Daoy (cell line): ENCODE results near the gene ABCB4. TPM values are rescaled to one million over a fixed set of nuclear protein-coding genes. Genes with fewer than 3 reads are reported as not detected.
A peak's percentile ranks its signal among the peaks of the same experiment; 100 is the strongest.

Source experiments
- DNase-seq: peaks from one replicate; pipeline ENCODE4 v3.0.0-alpha.2; 2015; ENCODE audit warnings: low read depth
- total RNA-seq: library from RNA; depleted of rRNA; stranded (reverse); fragments of >200 nt; shearing (Covaris generic); gene quantifications from 2 replicates; pipeline ENCODE4 v1.2.3, GENCODE V29; 2014

The ABCB4 gene
- total RNA-seq, 1 experiment from 2014 or later, result 1.5 TPM

- DNase-seq, result no peak
Measured at GRCh38 chr7:87424075-87424474, 51.4 kb downstream of the ABCB4 start.

GRCh38 chr7:87420173-87420572 lies 55.3 kb downstream of the ABCB4 start:
- no peak for DNase-seq

DNA sequence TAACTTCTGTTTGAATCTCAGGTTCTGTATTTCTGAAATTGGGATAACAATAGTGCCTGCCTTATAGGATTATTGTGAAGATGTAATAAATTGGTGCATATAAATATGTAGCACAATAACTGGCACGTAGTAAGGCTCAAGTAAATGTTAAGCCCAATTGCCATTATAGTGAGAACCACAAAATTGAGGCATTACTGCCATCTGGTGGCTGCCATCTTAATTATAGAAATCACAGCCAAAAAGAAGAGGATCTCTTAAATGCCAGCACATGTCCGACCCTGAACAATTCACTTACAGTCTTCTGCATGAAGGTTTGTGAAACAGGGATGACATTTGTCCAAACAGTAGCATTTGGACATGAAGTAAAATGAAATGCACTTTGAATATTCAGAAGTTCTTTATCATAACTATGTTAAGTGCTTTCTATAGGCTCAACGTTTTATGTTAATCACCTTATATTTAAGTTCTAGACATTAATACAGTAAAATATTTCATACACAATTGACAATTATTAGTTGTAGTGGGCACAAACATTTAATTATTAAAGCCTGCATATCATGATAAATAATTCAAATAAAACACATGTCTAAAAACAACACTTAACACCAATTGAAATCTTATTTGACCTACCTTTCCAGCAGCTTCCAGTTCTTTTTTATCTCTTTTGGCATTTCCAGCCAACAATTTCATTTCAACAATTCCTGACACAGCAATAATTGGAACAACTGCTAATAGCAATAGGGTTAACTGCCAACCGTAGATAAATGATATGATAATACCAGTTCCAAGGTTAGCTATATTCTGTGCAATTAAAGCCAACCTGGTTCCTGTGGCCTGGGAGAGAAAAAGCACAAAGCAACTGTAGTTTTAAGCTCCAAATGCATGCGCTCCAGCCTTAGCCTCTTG lies 58.5 kb downstream of the ABCB4 start:
- peak; percentile 47 for DNase-seq

- no peak for DNase-seq
Measured at GRCh38 chr7:87414794-87415188, 60.7 kb downstream of the ABCB4 start.

DNA sequence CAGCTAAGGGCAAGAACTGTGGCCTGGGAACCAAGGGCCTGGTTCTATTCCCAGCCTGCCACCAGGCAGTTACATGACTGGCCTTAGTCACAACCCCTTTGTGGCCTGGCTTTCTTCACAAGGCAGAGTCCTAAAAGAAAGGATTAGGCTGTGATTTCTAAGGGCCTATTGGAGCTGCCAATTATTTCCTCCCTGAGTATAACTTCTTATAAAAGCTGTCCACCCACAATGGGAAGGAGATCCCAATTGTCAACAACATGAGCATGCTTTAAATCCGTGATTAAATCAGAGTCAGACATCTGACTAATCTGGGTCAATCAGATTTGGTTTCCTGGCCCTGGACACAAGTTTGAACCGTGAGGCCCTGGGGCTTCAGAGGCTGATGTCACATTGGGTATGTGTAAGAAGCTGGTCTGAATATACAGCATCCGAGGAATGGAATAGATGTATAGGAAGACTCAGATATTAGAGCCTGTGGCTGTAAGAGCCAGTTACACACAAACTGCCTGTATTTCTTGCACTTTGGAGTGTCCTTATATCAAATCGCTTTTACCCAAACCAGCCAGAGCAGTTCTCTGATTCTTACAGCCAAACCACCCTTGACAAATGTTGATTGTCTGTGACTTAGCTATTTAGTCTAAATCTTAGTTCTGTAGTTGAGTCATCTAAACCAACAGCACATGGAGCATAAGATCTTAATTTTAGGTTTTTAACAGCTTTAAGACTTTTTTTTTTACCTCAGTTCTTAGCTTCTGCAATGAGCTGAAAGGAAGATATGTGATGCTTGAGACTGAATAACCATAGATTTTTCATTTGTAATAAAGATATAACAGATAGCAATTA lies 61.3 kb downstream of the ABCB4 start:
- DNase-seq, result peak; percentile 63

- DNase-seq, result no peak
Measured at GRCh38 chr7:87413029-87413428, 62.5 kb downstream of the ABCB4 start.

- DNase-seq, result no peak
Measured at GRCh38 chr7:87411186-87411585, 64.3 kb downstream of the ABCB4 start.

DNA sequence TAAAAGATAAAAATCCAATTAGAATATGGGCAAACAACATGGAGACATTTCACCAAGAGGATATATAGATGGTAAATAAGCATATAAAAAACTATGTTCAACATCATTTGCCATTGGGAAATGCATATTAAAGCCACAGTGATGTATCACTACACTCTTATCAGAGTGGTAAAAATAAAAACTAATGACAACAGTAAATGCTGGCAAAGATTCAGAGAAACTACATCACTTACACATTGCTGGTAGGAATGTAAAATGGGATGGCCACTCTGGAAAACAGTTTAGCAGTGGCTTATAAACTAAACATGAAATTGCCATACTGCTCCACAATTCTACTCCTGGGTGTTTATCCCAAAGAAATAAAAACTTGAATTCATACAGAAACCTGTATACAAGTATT lies 70.8 kb downstream of the ABCB4 start:
- no peak for DNase-seq

DNA sequence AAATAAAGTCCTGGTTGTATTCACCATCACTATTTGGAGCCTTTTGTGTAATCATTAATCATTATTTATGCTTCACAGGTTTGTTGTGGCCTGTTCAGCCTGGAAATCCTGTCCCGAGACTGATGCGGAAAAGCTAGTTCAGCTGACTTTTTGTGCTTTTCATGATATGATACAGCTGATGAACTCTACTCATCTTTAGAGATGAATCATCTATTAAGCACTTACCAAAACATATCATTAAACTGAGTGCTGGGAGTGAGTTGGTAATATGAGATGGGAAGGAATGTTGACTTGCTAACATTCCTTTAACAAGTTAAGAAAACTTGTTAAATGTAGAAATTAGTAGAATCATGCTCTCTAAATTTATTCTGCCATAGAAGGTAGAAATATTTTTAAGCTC lies 77.0 kb downstream of the ABCB4 start:
- peak; percentile 5 for DNase-seq

- no peak for DNase-seq
Measured at GRCh38 chr7:87395442-87396020, 79.9 kb downstream of the ABCB4 start.

GRCh38 chr7:87391020-87391701 lies 84.3 kb downstream of the ABCB4 start:
- no peak for DNase-seq

DNA sequence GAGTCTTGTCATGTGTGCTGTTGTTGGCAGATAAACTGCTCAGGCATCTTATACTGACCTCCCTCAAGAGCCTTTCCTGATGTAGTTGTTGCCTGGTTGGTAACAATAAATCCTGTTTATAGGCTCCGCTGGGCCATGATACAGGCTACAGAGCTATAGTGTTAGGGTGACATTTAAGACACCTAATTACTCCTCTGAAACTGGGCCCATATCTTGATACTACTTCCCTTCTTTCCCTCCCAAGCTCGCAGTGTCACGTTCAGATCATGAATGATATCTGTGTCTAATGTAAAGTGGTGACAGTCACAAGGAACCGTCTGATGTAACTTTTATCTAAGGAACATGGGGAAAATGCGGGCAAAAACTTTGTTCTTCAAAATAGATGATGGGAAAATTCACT lies 94.6 kb downstream of the ABCB4 start:
- no peak for DNase-seq

- no peak for DNase-seq
Measured at GRCh38 chr7:87375662-87376435, 99.6 kb downstream of the ABCB4 start.

GRCh38 chr7:87370660-87371180 lies 104.8 kb downstream of the ABCB4 start:
- no peak for DNase-seq

- no peak for DNase-seq
Measured at GRCh38 chr7:87369216-87369615, 106.3 kb downstream of the ABCB4 start.

- no peak for DNase-seq
Measured at GRCh38 chr7:87364246-87364645, 111.2 kb downstream of the ABCB4 start.

- no peak for DNase-seq
Measured at GRCh38 chr7:87363342-87363741, 112.1 kb downstream of the ABCB4 start.

- no peak for DNase-seq
Measured at GRCh38 chr7:87361320-87361719, 114.2 kb downstream of the ABCB4 start.

GRCh38 chr7:87359366-87359765 lies 116.1 kb downstream of the ABCB4 start:
- DNase-seq, result peak; percentile 33

DNA sequence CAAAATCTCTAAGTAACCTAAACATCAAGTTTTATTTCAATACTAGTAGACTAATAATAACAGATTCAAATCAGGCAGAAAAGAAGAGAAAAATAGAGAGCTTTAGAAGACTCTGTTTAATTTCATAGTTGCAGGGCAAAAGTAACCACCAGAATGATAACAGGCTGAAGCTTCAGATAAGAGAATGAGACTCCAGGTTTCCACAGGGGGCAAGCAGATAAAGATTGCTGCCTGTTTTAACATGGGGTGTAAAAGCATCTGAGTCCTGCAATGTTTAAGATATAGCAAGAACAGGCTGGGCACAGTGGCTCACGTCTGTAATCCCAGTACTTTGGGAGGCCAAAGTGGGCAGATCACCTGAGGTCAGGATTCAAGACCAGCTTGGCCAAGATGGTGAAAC lies 119.0 kb downstream of the ABCB4 start:
- no peak for DNase-seq

- no peak for DNase-seq
Measured at GRCh38 chr7:87354749-87355148, 120.7 kb downstream of the ABCB4 start.
